OCI-LY1 (cell line): Measurements from ENCODE around the gene PFN2.

Experiments
- H2AFZ ChIP-seq: fragments of 200-600 bp; sonication (generic), shearing (Covaris generic); 2 replicates; pipeline ENCODE4 v1.6.0; 2014; ENCODE audit warnings: antibody characterized with exemption, mild to moderate bottlenecking, low read length
- H3F3A ChIP-seq: fragments of 200-600 bp; sonication (generic), shearing (Covaris generic); 2 replicates; pipeline ENCODE4 v1.6.0; 2014; ENCODE audit warnings: mild to moderate bottlenecking, antibody characterized with exemption, low read length, moderate library complexity; ENCODE audit not compliant: insufficient read depth
- H3K27ac ChIP-seq: fragments of 200-600 bp; sonication (generic); 2 replicates; pipeline ENCODE4 v1.5.1; 2014; ENCODE audit warnings: low read length, mixed run types, mild to moderate bottlenecking, low read depth; ENCODE audit not compliant: poor library complexity, severe bottlenecking
- H3K27me3 ChIP-seq: fragments of 200-600 bp; sonication (generic); 2 replicates; pipeline ENCODE4 v1.6.0; 2014; ENCODE audit warnings: antibody characterized with exemption, mild to moderate bottlenecking, low read length, moderate library complexity; ENCODE audit not compliant: insufficient read depth
- H3K36me3 ChIP-seq: fragments of 200-600 bp; sonication (generic); 2 replicates; pipeline ENCODE4 v1.6.1; 2014; ENCODE audit warnings: mild to moderate bottlenecking, antibody characterized with exemption, low read length, moderate library complexity, mixed read lengths; ENCODE audit not compliant: insufficient read depth
- H3K4me1 ChIP-seq: fragments of 200-600 bp; sonication (generic); 2 replicates; pipeline ENCODE4 v1.5.1; 2014; ENCODE audit warnings: mild to moderate bottlenecking, low read length, moderate library complexity; ENCODE audit not compliant: insufficient read depth, severe bottlenecking
- H3K4me2 ChIP-seq: fragments of 200-600 bp; sonication (generic), shearing (Covaris generic); 2 replicates; pipeline ENCODE4 v1.6.1; 2014; ENCODE audit warnings: low read length
- H3K4me3 ChIP-seq: fragments of 200-600 bp; sonication (generic); 2 replicates; pipeline ENCODE4 v1.5.1; 2014; ENCODE audit warnings: low read length, low read depth, mild to moderate bottlenecking, mixed read lengths; ENCODE audit not compliant: poor library complexity, severe bottlenecking
- H3K79me2 ChIP-seq: fragments of 200-600 bp; shearing (Covaris generic); 2 replicates; pipeline ENCODE4 v1.6.1; 2016; ENCODE audit warnings: mixed run types, low read length, mixed read lengths; ENCODE audit not compliant: insufficient read depth
- H3K9ac ChIP-seq: fragments of 200-600 bp; sonication (generic), shearing (Covaris generic); 2 replicates; pipeline ENCODE4 v1.6.1; 2014; ENCODE audit warnings: mild to moderate bottlenecking, low read length, mixed read lengths
- H3K9me2 ChIP-seq: fragments of 200-600 bp; sonication (generic), shearing (Covaris generic); 2 replicates; pipeline ENCODE4 v1.6.1; 2014; ENCODE audit warnings: low read depth, mild to moderate bottlenecking, low read length, mixed read lengths
- H3K9me3 ChIP-seq: fragments of 200-600 bp; shearing (Covaris generic); 2 replicates; pipeline ENCODE4 v1.6.1; 2014; ENCODE audit warnings: low read length, mixed read lengths
- H4K20me1 ChIP-seq: fragments of 200-600 bp; sonication (generic), shearing (Covaris generic); 2 replicates; pipeline ENCODE4 v1.6.0; 2016; ENCODE audit warnings: mild to moderate bottlenecking, low read length; ENCODE audit not compliant: insufficient read depth
- CTCF ChIP-seq: fragments of 200-600 bp; sonication (generic), shearing (Covaris generic); IDR thresholded peaks from 2 replicates; pipeline ENCODE4 v1.5.1; 2017; ENCODE audit warnings: mild to moderate bottlenecking, antibody characterized with exemption, low read length, moderate library complexity, mixed read lengths
- EZH2 ChIP-seq: fragments of 200-600 bp; sonication (generic), shearing (Covaris generic); IDR thresholded peaks from 2 replicates; pipeline ENCODE4 v1.8.0; 2017; ENCODE audit warnings: borderline replicate concordance, mixed run types, mild to moderate bottlenecking, antibody characterized with exemption, low read length, moderate library complexity, mixed read lengths

Gene PFN2

GRCh38 chr3:149955449-149955848 lies 15.2 kb downstream of the PFN2 start:
- no peaks in the 10 kb centered on the region for H3K9me2 ChIP-seq
- H3K79me2 ChIP-seq = no peaks in the 10 kb centered on the region
- no peaks in the 10 kb centered on the region for H3K4me1 ChIP-seq
- H3F3A ChIP-seq = no peaks in the 10 kb centered on the region
- no peak overlapping the region for H3K4me3 ChIP-seq
- no peaks in the 10 kb centered on the region for H3K27me3 ChIP-seq
- no peak overlapping the region for H3K27ac ChIP-seq
- TF ChIP-seq EZH2 (no peak), CTCF (no peak)
- H3K36me3 ChIP-seq = no peaks in the 10 kb centered on the region
- no peak overlapping the region for H3K9ac ChIP-seq
- H3K9me3 ChIP-seq = no peaks in the 10 kb centered on the region
- no peak overlapping the region for H3K4me2 ChIP-seq
- H4K20me1 ChIP-seq = no peaks in the 10 kb centered on the region
- no peak overlapping the region for H2AFZ ChIP-seq

GRCh38 chr3:149954812-149955211 lies 15.9 kb downstream of the PFN2 start:
- Histone ChIP-seq H3K36me3 (no peaks in the 10 kb centered on the region), H3K9me3 (no peaks in the 10 kb centered on the region), H3K9ac (no peak overlapping the region), H3K79me2 (no peaks in the 10 kb centered on the region), H3K4me2 (no peak overlapping the region), H4K20me1 (no peaks in the 10 kb centered on the region), H3K9me2 (no peaks in the 10 kb centered on the region), H3K27ac (no peak overlapping the region), H3F3A (no peaks in the 10 kb centered on the region), H3K27me3 (no peaks in the 10 kb centered on the region), H3K4me3 (no peak overlapping the region), H2AFZ (no peak overlapping the region), H3K4me1 (no peaks in the 10 kb centered on the region)
- no peak for TF ChIP-seq CTCF
- no peak for TF ChIP-seq EZH2

- Histone ChIP-seq H4K20me1 (no peaks in the 10 kb centered on the region), H3K36me3 (no peaks in the 10 kb centered on the region), H3K4me1 (no peaks in the 10 kb centered on the region)
These were observed 21.5 kb downstream of the PFN2 start for GRCh38 chr3:149949181-149949580.

More at GRCh38 chr3:149949181-149949580, 21.5 kb downstream of the PFN2 start:
- Histone ChIP-seq H3K9me2 (no peaks in the 10 kb centered on the region), H3K27me3 (no peaks in the 10 kb centered on the region), H3F3A (no peaks in the 10 kb centered on the region), H3K4me3 (no peak overlapping the region), H3K4me2 (no peak overlapping the region), H3K9me3 (no peaks in the 10 kb centered on the region), H3K9ac (no peak overlapping the region), H3K27ac (no peak overlapping the region), H2AFZ (no peak overlapping the region), H3K79me2 (no peaks in the 10 kb centered on the region)
- TF ChIP-seq CTCF (no peak), EZH2 (no peak)
